MCF 10A (cell line): ENCODE measurements around the gene ARNT2. TPM values are rescaled to one million over a fixed set of nuclear protein-coding genes. Genes with fewer than 3 reads are reported as not detected.

Experiments
- BruUV-seq: library from RNA; stranded (reverse); fragments of 400-500 nt; replicated peaks from 2 replicates; lab custom pipeline; 2021; lab: Mats Ljungman, UMichigan
- CTCF ChIA-PET: fragments of 300-600 bp; sonication (Branson Sonifier 250); formaldehyde crosslinking; extraction: SDS; loops from one replicate; lab custom pipeline; 2021; ENCODE audit warnings: antibody characterized with exemption, inconsistent platforms; lab: Yijun Ruan, JAX
- POLR2A ChIA-PET: fragments of 300-600, 350-650 bp; sonication (Branson Sonifier 250); formaldehyde crosslinking; extraction: SDS; loops from one replicate; lab custom pipeline; 2020; ENCODE audit warnings: antibody characterized with exemption, inconsistent platforms; lab: Yijun Ruan, JAX
- DNase-seq: peaks from one replicate; pipeline ENCODE4 v3.0.0-alpha.2; 2018; ENCODE audit not compliant: unreplicated experiment
- H3K27ac Mint-ChIP-seq: one replicate; pipeline ENCODE4 v1.8.0; 2022; ENCODE audit warnings: mild to moderate bottlenecking, low read depth, mixed read lengths; ENCODE audit not compliant: unreplicated experiment
- H3K27me3 Mint-ChIP-seq: one replicate; pipeline ENCODE4 v1.8.0; 2022; ENCODE audit warnings: mixed read lengths; ENCODE audit not compliant: insufficient read depth, unreplicated experiment
- H3K36me3 Mint-ChIP-seq: one replicate; pipeline ENCODE4 v1.8.0; 2022; ENCODE audit warnings: mild to moderate bottlenecking, moderate library complexity, mixed read lengths; ENCODE audit not compliant: insufficient read depth, unreplicated experiment
- H3K4me1 Mint-ChIP-seq: one replicate; pipeline ENCODE4 v1.8.0; 2022; ENCODE audit warnings: mixed read lengths; ENCODE audit not compliant: insufficient read depth, unreplicated experiment
- H3K4me3 Mint-ChIP-seq: one replicate; pipeline ENCODE4 v1.8.0; 2022; ENCODE audit warnings: mild to moderate bottlenecking, moderate library complexity, mixed read lengths; ENCODE audit not compliant: unreplicated experiment
- H3K9me3 Mint-ChIP-seq: one replicate; pipeline ENCODE4 v1.8.0; 2022; ENCODE audit warnings: mixed read lengths; ENCODE audit not compliant: unreplicated experiment
- CTCF ChIP-seq: fragments of 200-600 bp; IDR thresholded peaks from one replicate; pipeline ENCODE4 v1.8.0; 2022; ENCODE audit warnings: antibody characterized with exemption, mild to moderate bottlenecking; ENCODE audit not compliant: unreplicated experiment
- intact Hi-C: fragments of 100-400 bp; cut with micrococcal nuclease; formaldehyde crosslinking; loops from 2 replicates; pipeline ENCODE4 v1.14.1; 2022
- total RNA-seq: library from RNA; stranded (reverse); gene quantifications from 2 replicates; pipeline ENCODE4 v1.2.3, GENCODE V29; 2022

The ARNT2 gene
- total RNA-seq, 1 experiment from 2014 or later = 1.6 TPM

GRCh38 chr15:80556694-80557367 lies 152.6 kb downstream of the ARNT2 start:
- intact Hi-C loops = no loop called here
- CTCF ChIA-PET = interaction anchor here (1.3 kb wide), 1 partner anchor 10 kb away, joined by 9 read pairs; no protein-coding TSS in a partner anchor
- no peaks in the 10 kb centered on the region for H3K9me3 Mint-ChIP-seq
- POLR2A ChIA-PET = no interaction called here
- TF ChIP-seq CTCF = no peak
- no peak overlapping the region for H3K4me3 Mint-ChIP-seq
- no TSS peak for BruUV-seq
- no peaks in the 10 kb centered on the region for H3K36me3 Mint-ChIP-seq
- no peak for DNase-seq
- H3K4me1 Mint-ChIP-seq = peaks cover 8% of the 10 kb centered on the region
- H3K27ac Mint-ChIP-seq = no peak overlapping the region
- no peaks in the 10 kb centered on the region for H3K27me3 Mint-ChIP-seq

- DNase-seq = no peak
- Mint-ChIP-seq H3K9me3 (no peaks in the 10 kb centered on the region), H3K36me3 (no peaks in the 10 kb centered on the region), H3K27ac (no peak overlapping the region), H3K4me3 (no peak overlapping the region), H3K27me3 (no peaks in the 10 kb centered on the region), H3K4me1 (peaks cover 6% of the 10 kb centered on the region)
- no peak for TF ChIP-seq CTCF
- intact Hi-C loops = no loop called here
- ChIA-PET POLR2A (interaction anchor here (1.1 kb wide), 1 partner anchor 9 kb away, joined by 5 read pairs; no protein-coding TSS in a partner anchor), CTCF (interaction anchor here (0.7 to 1.5 kb wide), 3 partner anchors 9 to 378 kb away, joined by 3 to 12 read pairs (median 3); partner anchors contain the start of gene CEMIP)
- BruUV-seq = no TSS peak
Measured at GRCh38 chr15:80557441-80558234, 153.5 kb downstream of the ARNT2 start.

GRCh38 chr15:80558631-80559319 lies 154.6 kb downstream of the ARNT2 start:
- intact Hi-C loops = no loop called here
- Mint-ChIP-seq H3K4me1 (peaks cover 18% of the 10 kb centered on the region), H3K4me3 (no peak overlapping the region), H3K27ac (no peak overlapping the region), H3K9me3 (no peaks in the 10 kb centered on the region), H3K36me3 (no peaks in the 10 kb centered on the region), H3K27me3 (no peaks in the 10 kb centered on the region)
- DNase-seq = no peak
- no peak for TF ChIP-seq CTCF
- no TSS peak for BruUV-seq
- ChIA-PET POLR2A (interaction anchor here (1.1 kb wide), 1 partner anchor 10 kb away, joined by 5 read pairs; no protein-coding TSS in a partner anchor), CTCF (interaction anchor here (0.7 to 1.5 kb wide), 2 partner anchors 8 to 376 kb away, joined by 3 to 12 read pairs; no protein-coding TSS in a partner anchor)

- H3K27ac Mint-ChIP-seq = no peak overlapping the region
- peaks cover 20% of the 10 kb centered on the region for H3K4me1 Mint-ChIP-seq
- DNase-seq = no peak
- no peaks in the 10 kb centered on the region for H3K36me3 Mint-ChIP-seq
- ChIA-PET CTCF (no interaction called here), POLR2A (no interaction called here)
- BruUV-seq = no TSS peak
- H3K4me3 Mint-ChIP-seq = no peak overlapping the region
- no peaks in the 10 kb centered on the region for H3K9me3 Mint-ChIP-seq
- no peaks in the 10 kb centered on the region for H3K27me3 Mint-ChIP-seq
- intact Hi-C loops = no loop called here
- no peak for TF ChIP-seq CTCF
Measured at GRCh38 chr15:80559320-80559693, 155.1 kb downstream of the ARNT2 start.
